ENCODE measurements around the gene DPYSL4. TPM values are rescaled to one million over a fixed set of nuclear protein-coding genes. Genes with fewer than 3 reads are reported as not detected.

DPYSL4 gene
- total RNA-seq = 1.8 TPM
- long read RNA-seq, partial matches to known transcripts = 1 of 1 reads
- long read RNA-seq, other reads (novel, unspliced or antisense) = 0 of 1 reads

DNA sequence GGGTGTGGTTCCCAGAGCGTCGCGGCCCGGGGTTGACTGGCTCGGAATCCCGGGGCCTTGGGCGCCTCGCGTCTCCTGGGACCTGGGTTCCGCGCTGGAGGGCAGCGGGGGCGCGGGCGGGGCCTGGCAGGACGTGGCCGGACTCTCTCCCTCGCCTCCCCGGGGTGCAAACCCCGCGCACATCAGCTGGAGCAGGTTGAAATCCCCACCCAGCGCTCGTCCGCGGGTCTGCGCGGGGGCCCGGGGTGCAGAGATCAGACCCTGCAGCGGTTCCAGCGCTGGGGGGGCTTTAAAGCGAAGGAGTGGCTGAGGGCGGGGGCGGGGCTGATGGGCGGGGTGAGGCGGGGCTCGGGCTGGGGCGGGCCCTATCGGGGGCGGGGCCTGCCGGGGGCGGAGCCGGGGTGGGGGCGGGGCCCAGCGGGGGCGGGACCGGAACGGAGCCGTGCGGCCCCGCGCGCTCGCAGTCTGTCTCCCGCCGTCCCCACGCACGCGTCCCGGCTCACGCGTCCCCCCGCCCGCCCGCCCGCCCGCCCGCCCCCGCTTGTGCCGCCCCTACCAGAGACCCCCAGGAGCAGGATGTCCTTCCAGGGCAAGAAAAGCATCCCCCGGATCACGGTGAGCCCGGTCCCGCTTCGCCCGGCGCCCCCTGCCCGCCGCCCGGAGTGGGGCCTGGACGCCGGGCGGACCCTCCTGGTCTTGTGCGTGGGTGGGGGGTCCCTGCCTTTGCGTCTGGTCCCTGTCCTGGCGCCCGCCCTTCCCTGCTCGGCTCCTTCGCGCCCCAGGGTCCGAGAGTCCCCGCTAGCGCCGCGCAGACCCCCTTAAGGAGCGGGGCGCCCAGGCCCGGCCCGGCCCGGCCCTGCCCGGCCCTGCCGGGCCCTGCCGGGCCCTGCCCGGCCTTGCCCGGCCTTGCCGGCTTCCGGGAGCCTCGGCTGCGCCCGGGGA lies at the start of gene DPYSL4:
Gene DPYSL4 (plus strand): TSS at position 461 of the 942 bp plus-strand sequence. CDS start 116 bp downstream, at position 577.
- DNase-seq (ENCODE audit: low spot score) = no peak

DNA sequence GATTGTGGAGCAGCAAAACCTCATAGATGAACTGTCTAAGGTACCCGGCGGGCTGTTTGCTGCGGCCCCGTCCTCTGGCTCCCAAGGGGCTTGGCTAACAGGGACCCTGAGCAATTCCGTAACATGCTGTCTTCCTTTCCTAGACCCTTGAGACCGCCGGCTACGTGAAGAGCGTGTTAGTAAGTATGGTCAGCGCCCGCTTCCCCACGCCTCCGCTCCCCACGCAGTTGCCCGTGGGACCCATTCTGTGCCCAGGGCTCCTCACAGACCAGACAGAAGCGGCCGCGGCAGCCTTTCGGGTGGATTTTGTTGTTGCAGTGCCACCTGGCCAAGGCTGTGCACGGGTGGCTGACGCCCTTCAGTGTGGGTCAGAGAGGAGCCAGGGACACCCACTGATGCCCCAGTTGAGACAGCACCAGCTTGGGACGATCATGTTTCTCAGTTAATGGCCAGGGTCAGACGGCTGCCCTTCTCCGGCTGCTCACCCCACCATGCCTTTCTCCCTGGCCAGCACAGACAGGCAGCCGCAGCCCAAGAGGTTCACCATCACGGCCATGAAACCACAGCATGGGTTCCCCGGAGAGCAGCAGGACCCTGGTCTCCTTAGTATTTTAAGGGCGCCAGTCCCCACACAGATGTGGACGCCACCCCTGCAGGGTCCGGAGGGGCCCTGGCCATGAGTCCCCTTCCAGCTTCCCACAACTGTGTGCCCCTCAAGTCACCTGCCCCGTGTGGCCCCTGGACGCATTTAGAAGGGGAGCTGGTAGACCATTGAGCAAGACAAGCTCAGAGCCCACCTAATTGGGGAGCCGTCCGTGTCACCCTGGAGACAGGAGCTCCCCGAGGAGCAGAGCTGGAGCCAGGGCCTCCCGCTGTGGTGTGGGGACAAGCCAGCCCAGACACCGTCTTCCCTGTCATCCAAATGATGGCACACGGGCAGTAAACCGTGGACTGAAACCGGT lies 49.4 kb upstream of the DPYSL4 start:
- peak; percentile 83 for DNase-seq (ENCODE audit: low spot score)

DNA sequence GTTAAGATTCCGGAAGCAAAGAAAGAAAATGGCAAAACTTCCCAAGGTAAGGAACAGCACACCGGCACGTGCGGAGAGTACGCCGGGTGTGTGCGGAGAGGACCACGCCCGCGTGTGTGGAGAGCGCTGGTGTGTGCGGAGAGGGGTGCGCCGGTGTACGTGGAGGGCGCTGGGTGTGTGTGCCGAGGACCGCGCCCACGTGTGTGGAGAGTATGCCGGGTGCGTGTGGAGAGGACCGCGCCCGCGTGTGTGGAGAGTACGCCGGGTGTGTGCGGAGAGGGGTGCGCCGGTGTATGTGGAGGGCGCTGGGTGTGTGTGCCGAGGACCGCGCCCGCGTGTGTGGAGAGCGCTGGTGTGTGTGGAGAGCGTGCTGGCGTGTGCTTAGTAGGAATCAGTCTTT lies 48.6 kb upstream of the DPYSL4 start:
- peak; percentile 83 for DNase-seq (ENCODE audit: low spot score)

DNA sequence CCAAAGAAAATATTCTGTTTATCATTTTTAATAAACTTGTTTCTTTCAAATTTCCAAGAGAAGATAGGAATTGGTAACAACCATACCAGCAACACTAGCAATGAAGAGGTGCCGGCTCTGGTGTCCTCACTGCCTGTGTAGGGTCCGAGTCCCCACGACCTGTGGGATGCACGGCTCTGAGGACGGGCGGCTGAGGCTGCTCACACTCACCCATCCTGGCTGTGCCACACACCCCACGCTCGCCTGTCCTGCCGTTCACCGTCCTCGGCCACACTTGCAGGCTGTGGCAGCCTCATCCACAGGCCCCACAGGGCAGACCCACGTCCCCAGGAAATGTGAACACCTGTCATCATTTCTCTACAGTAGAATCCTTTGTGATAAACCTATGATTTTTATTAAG lies 48.2 kb upstream of the DPYSL4 start:
- peak; percentile 85 for DNase-seq (ENCODE audit: low spot score)

DNA sequence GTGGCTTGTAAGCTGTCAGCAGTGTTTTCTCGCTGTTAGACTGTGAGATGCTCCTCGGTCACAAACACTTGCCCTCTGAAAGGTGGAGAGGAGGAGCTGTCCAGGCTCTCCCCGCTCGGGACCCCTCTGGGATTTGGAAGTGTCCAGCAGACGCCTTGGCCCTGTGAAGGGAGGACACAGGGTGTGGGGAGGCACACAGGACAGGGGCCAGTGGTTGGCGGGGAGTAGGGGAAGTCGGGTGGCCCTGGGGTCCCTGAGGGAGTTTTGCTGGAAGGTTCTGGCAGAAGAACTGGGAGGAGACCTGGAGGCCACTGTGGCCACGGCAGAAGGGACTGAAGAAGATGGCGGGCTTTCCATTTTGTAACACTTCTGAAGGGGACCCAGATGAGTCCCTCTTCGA lies 47.2 kb upstream of the DPYSL4 start:
- peak; percentile 59 for DNase-seq (ENCODE audit: low spot score)

DNA sequence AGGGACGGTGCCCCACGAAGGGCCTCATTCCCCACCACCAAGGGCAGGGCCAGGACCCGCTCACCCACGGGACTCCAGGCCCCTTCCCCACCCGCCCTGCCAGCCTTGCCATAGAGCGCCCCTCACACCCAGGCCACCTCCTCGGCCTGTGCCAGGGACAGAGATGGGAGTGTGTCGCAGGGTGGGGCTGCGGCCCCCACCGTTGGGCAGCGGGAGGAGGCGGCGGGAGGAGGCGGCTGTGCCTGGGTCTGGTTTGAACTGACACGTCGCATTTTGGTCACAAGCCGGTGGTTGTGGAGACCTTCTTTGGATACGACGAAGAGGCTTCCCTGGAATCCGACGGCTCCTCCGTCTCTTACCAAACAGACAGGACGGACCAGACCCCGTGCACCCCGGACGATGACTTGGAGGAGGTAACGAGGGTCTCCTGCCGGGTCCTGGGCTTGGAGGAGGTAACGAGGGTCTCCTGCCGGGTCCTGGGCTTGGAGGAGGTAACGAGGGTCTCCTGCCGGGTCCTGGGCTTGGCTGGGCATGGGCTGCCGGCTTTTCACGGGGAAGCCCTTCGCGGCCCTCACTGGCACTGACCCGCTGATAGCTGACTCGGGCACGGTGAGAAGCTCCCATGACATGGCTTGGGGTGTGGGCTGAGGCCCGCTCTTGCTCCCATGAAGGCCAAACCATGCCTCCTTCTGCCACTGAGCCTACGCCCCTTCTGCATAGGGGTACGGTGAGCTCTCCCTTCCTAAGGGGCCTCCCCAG lies 46.4 kb upstream of the DPYSL4 start:
- peak; percentile 85 for DNase-seq (ENCODE audit: low spot score)

DNA sequence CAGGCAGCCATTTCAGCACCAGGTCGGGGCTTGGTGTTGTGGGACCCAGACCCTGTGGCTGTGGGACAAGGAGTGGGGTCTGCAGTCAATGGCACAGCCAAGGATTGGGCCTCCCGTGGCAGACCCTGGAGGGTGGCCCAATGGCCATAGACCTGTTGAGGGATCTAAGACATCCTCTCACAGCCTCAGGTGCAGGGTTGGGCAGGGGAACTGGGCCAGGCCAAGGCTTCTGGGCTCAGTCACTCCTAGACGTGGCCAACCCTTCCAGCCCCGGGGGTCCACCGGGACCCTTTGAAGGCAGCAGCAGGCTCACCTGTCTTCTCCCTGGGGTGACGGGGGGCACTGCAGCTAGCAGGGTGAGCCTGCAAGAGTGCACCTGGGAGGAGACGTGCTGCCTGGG lies 45.7 kb upstream of the DPYSL4 start:
- peak; percentile 47 for DNase-seq (ENCODE audit: low spot score)

DNA sequence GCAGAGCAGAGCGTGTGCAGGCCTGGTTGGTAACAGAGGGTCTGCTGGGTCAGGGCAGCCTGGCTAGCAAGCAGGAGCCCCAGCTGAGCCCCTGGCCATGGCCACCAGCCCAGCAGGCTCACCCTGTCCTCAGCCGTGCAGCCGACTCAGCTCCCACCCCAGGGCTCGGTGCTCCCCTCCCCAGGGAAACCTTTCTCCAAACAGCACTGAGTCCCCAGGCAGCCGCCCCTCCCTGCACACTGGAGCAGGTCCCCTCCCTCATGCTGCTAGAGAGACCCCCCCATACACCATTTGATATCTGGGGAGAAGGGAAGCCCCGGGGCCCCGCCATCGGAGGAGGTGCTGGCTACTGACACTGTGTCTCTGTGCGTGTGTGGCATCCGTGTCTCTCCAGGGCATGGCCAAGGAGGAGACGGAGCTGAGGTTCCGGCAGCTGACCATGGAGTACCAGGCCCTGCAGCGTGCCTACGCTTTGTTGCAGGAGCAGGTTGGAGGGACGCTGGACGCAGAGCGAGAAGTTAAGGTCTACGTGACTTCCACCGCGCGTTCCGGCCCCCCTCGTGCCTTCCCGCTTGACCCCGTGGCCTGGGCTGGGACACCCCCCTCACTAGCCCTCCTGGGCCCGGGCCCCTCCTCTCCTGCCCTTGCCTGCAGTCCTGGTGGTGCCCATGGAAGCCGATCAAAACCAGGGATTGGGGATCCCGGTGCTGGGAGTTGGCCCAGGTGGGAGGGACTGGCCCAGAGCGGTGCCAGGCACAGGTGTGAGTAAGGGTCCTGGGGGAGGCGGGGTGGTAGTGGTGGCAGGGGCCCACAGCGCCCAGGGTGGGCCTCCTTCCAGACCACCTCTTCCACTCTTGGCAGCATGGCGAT lies 45.0 kb upstream of the DPYSL4 start:
- DNase-seq (ENCODE audit: low spot score) = peak; percentile 76

DNA sequence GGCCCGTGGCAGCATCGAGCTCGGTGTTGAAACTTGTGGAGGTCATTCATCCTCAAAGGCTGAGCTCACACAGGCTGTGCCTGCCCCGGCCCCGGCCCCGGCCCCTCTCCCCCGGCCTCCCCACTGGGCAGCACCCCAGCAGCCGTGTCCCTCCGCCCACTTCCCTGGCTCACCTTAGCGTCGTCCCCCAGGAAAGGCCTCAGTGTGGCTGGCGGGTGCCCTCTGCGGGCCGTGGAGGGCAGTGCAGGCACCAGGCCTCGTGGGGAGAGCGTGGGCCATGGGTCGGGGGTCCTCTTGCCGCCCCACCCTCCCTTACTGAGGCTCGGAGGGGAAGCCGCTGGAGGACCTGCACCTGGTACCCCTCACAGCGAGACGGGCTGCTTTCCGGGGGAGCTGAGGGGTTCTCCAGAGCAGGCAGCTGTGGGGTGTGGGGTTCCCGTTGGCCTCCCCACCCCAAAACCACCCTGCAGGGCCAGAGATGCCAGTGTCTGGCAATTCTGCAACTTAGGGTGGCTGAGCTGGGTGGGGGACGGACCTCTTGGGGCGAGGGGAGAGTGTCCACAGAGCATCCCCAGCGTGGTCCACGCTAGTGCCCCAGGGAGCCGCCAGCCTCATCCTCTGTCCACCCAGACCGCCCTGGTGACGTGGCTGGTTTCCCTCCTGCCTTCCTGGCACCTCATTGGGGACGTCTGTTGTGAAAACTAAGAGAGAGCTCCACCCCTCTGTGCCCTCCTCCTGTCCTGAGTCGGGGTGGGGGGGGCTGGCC lies 44.2 kb upstream of the DPYSL4 start:
- peak; percentile 88 for DNase-seq (ENCODE audit: low spot score)

DNA sequence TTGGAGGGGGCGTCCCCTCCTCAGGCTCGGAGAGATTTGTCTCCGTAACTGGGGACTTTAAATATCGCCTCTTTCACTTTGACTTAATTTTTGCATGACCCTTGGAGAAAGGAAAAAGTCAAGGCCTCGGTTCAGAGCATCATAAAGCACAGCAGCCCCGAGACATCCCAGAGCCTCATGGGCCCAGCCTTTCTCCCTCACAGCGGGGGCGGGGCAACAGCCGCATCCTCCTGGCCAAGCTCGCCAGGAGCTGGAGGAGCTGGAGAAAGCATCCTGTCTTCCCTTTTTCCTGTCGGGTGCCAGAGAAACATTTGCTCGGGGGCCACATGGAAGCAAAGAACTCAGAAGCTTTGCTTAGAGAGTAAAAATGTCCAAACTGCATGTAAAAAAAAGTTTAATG lies 43.6 kb upstream of the DPYSL4 start:
- DNase-seq (ENCODE audit: low spot score) = peak; percentile 59

DNA sequence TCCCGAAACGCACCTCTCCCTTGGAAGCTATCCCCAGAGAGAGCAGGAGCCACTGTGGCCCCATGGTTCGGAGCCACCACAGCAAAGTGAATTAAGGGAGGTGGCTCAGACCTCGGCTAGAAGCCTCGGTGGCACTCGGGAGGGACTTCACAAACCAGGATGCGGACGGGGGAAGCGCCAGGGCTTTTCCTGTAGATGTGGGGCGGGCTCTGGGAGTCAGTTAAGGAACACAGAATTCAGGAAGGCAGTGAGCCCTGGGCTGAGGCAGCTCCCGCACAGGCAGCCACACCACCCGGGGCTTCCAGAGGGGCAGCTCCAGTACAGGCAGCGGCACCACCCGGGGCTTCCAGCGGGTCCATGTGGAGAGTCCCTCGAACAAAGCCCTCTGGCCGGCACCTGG lies 42.7 kb upstream of the DPYSL4 start:
- peak; percentile 87 for DNase-seq (ENCODE audit: low spot score)

DNA sequence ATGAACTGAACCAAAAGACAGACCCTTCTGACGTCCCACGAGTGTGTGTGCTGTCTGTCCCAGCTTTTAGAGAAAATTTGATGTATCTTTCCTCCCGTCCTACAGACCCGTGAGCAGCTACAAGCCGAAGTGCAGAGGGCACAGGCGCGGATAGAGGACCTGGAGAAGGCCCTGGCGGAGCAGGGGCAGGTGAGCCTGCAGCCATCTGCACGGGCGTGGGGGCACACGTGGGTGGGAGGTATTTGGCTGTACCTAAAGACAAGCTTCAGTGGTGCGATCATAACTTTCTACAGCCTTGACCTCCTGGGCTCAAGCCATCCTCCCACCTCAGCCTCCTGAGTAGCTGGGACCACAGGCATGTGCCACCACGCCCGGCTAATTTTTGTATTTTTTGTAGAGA lies 41.7 kb upstream of the DPYSL4 start:
- peak; percentile 76 for DNase-seq (ENCODE audit: low spot score)

DNA sequence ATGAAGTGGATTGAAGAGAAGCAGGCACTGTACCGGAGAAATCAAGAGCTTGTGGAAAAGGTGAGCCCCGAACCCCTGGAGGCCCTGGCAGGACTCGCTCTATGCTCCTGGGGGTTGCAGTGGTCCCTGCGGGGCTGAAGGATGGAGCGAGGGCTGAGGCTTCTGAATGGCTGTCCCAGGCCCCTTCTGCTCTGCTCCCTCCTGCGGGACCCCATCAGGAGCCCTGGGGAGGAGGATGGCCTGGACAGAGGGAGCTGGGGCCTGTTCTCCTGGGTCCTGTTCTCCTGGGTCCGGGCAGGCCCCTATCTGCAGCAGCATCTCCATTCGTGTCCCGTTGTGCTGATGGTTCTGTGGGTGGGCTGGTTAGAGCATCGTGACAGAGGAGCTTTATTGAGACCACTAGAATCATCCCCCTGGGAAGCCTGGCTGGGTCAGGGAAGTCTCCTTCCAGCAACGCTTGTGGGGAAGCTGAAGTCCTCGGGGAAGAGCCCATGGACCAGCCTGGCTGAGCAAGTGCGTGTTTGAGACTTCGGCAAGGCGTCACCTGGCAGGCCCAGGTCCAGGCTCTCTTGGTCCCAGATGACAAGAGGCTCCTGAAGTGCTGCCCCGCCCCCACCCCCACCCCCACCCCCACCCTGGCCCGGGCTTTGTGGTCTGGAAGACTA lies 41.1 kb upstream of the DPYSL4 start:
- DNase-seq (ENCODE audit: low spot score) = peak; percentile 85

DNA sequence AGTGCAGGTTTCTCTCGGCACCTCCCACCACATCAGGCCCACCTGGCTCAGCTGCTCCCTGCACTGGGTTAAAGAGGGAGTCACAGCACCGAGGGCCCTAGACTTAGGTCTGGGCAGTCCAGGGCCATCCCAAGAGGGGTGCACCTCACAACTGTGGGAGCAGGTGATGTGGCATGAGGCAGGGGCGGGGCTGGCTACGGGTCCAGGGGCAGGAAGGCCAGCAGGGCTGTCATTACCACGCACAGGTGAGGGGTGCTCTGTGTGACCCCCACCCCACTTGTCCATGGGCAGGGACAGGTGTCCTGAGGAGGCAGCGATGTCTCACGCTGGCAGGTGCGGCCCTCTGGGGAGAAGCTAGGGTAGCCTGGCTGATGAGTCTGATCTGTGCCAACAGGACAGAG lies 40.5 kb upstream of the DPYSL4 start:
- peak; percentile 85 for DNase-seq (ENCODE audit: low spot score)

DNA sequence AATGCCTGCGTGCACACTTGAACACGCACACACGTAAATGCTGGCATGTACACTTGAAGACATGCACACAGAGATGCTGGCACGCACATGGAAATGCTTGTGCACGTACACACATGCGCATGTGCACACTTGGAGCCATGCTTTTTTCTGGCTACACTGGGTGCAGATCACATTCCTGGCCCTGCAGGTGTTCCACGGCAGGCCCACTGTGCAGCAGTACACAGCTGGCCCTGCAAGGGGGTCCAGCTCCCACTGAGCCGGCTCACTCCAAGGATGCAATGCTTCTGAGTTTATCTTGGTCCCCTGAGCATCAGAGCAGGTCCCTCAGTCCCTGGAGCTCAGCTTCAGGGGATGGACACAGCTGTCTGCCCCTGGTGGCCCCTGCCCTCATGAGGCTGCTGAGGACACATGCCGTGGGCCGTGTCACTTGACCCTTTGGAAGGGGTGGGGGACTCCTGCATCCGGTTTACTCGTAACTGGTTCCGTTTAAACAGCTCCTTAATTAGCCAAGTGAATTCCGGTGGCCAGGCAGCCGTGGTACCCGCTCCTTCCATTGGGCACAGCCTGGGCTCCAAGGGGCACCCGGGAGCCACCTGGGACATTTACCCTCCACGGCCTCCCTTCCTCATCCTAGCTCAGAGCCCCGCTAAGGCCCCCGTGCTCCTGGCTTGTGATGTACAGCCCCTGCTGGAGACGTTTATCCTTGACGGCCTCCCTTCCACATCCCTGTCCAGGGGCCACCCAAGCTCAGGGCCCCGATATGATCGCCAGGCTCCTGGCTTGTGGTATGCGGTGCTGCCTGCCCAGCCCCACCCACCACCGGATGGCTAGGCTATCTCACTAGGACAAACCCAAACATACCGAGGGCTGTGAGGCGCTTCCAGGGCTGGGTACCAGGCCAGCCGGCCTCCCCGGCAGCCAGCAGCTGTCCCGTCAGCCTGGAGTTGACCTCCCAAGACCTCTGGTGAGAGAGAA lies 39.5 kb upstream of the DPYSL4 start:
- peak; percentile 83 for DNase-seq (ENCODE audit: low spot score)

DNA sequence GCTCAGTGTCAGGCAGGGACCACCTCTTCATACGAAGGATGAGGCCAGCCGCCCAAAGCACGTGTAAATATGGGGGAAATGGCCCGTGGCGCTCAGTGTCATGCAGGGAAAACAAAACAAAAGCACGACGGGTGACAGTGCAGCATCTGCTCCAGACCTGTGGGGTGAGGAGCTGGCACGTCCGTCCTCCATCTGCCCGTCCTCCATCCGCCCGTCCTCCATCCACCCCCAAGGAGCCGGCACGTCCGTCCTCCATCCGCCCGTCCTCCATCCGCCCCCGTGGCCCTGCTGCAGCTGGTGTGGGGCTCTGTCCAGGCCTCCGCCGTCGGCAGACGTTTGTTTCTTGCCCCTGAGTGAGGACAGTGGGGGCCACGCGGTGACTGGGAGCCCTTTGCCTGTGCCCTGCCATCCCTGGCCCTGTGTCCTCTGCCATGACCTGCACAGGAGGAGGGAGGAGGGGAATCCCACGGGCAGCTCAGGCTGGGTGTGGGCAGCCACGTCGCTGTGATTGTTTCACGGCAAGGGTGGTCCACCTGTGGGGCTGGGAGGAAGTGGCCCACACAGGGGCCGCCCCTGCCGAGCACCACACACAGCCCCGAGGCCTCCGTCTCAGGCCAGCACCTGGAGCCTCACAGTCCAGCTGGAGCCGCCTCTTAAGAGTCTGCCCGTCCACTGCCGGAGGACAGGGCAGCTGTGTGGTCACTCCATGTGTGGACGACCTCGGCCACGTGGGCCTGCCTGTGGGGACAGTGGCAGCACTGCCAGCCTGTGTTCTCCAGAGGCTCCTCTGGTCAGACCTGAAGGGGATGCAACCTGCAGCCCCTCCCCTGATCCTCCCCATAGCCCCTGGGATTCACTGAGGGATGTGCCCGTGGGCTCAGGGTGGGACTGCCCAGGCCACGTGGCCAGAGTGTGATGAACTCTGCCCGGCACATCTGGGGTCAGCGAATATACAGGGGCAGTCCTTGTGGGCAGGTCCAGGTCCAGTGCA lies 38.2 kb upstream of the DPYSL4 start:
- DNase-seq (ENCODE audit: low spot score) = peak; percentile 82
